HEK293T (cell line): Measurements from ENCODE around the gene NAA10.
A peak's percentile ranks its signal among the peaks of the same experiment; 100 is the strongest.

Experiments
- CTCF ChIA-PET: fragments of 350-600 bp; formaldehyde crosslinking; extraction: SDS; loops from one replicate; lab custom pipeline; 2021; ENCODE audit warnings: antibody characterized with exemption, inconsistent platforms; lab: Yijun Ruan, JAX
- POLR2A ChIA-PET: fragments of 350-600 bp; formaldehyde crosslinking; extraction: SDS; loops from one replicate; lab custom pipeline; 2020; ENCODE audit warnings: antibody characterized with exemption, inconsistent platforms; lab: Yijun Ruan, JAX
- DNase-seq: peaks from one replicate; pipeline ENCODE4 v3.0.0; 2012; ENCODE audit warnings: mixed read lengths; ENCODE audit errors: extremely low spot score
- ARNT ChIP-seq: fragments of 450-650 bp; IDR thresholded peaks from 2 replicates; pipeline ENCODE4 v1.6.1; 2017; ENCODE audit warnings: mild to moderate bottlenecking
- BHLHE40 ChIP-seq: fragments of 450-650 bp; IDR thresholded peaks from 2 replicates; pipeline ENCODE4 v1.6.1; 2016; ENCODE audit warnings: mild to moderate bottlenecking, moderate library complexity, borderline replicate concordance
- CTBP1 ChIP-seq: fragments of 450-650 bp; IDR thresholded peaks from 2 replicates; pipeline ENCODE4 v1.6.1; 2016; ENCODE audit warnings: borderline replicate concordance
- ELF4 ChIP-seq: fragments of 450-650 bp; IDR thresholded peaks from 2 replicates; pipeline ENCODE4 v1.6.1; 2017; ENCODE audit warnings: antibody characterized with exemption
- FOXA1 ChIP-seq: fragments of 450-650 bp; IDR thresholded peaks from 2 replicates; pipeline ENCODE4 v1.6.1; 2016; ENCODE audit warnings: mild to moderate bottlenecking
- FOXK2 ChIP-seq: fragments of 450-650 bp; IDR thresholded peaks from 2 replicates; pipeline ENCODE4 v1.6.1; 2016; ENCODE audit warnings: mild to moderate bottlenecking
- FOXM1 ChIP-seq: fragments of 450-650 bp; IDR thresholded peaks from 2 replicates; pipeline ENCODE4 v1.6.1; 2017; ENCODE audit warnings: mild to moderate bottlenecking, borderline replicate concordance
- HDGF ChIP-seq: fragments of 450-650 bp; IDR thresholded peaks from 2 replicates; pipeline ENCODE4 v1.6.1; 2017; ENCODE audit warnings: antibody characterized with exemption, borderline replicate concordance
- L3MBTL2 ChIP-seq: fragments of 450-650 bp; conservative IDR thresholded peaks from 2 replicates; pipeline ENCODE4 v1.6.1; 2016; ENCODE audit warnings: mild to moderate bottlenecking
- LEF1 ChIP-seq: fragments of 450-650 bp; IDR thresholded peaks from 2 replicates; pipeline ENCODE4 v1.6.1; 2017; ENCODE audit warnings: mild to moderate bottlenecking, borderline replicate concordance
- NFRKB ChIP-seq: fragments of 450-650 bp; IDR thresholded peaks from 2 replicates; pipeline ENCODE4 v1.6.1; 2016; ENCODE audit warnings: mild to moderate bottlenecking, moderate library complexity
- SP1 ChIP-seq: fragments of 450-650 bp; IDR thresholded peaks from 2 replicates; pipeline ENCODE4 v1.6.1; 2017
- SUZ12 ChIP-seq: fragments of 450-650 bp; IDR thresholded peaks from 2 replicates; pipeline ENCODE4 v1.6.1; 2016; ENCODE audit warnings: mild to moderate bottlenecking
- TARDBP ChIP-seq: fragments of 450-650 bp; IDR thresholded peaks from 2 replicates; pipeline ENCODE4 v1.6.1; 2016
- ZNF384 ChIP-seq: fragments of 450-650 bp; IDR thresholded peaks from 2 replicates; pipeline ENCODE4 v1.6.1; 2016
- TF ChIP-seq, protein P1 (sequence below): fragments of 450-650 bp; IDR thresholded peaks from 2 replicates; pipeline ENCODE4 v1.6.1; 2016

NAA10 gene

DNA sequence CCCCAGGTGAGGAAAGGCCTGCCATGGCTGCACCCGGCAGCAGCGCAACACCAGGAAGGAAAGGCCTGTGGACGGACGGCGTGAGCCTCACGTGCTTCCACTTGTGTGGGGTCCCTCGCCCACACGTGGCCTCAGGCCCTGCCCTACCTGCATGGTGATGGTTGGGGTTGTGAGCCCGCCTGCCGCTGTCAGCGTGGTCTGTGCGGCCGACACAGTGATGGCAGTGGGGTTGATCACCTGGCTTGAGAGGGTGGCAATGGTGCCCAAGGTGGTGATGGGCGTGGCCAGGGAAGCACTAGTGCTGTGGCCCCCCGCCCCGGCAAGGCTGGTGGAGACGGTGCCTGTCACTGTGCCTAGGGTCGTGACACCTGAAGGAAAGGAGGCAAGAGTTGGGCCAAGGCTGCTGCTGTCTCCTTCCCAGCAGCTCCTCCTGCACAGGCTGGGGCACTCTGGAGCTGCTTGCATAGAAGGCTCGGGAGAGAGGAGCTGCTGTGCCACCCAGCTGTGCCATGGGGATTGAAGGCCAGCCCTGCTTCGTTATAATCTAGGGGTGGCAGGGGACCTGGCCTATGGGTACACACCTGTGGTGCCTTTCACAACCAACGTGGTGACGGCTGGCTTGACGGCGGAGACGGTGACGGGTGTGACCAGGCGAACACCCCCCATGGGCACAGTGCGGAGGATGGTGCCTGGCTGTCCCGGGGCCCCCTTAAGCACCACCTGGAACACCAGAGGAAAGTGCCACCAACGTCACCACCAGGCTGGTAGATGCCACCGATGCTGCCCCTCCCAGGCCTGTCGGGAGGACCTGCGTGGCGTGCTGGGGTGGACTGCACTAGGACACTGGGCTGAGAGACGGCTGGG is 21.4 kb upstream of the NAA10 start:
- no peak for DNase-seq
- no peak for TF ChIP-seq LEF1
- no peak for TF ChIP-seq CTBP1
- TF ChIP-seq NFRKB, result no peak
- TF ChIP-seq TARDBP, result no peak
- TF ChIP-seq BHLHE40, result no peak
- no peak for TF ChIP-seq ZNF384
- no peak for TF ChIP-seq L3MBTL2
- TF ChIP-seq, protein P1, sequence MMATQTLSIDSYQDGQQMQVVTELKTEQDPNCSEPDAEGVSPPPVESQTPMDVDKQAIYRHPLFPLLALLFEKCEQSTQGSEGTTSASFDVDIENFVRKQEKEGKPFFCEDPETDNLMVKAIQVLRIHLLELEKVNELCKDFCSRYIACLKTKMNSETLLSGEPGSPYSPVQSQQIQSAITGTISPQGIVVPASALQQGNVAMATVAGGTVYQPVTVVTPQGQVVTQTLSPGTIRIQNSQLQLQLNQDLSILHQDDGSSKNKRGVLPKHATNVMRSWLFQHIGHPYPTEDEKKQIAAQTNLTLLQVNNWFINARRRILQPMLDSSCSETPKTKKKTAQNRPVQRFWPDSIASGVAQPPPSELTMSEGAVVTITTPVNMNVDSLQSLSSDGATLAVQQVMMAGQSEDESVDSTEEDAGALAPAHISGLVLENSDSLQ, result no peak
- TF ChIP-seq ELF4, result no peak
- TF ChIP-seq SP1, result no peak
- TF ChIP-seq FOXA1, result no peak
- TF ChIP-seq HDGF, result no peak
- TF ChIP-seq SUZ12, result no peak
- no peak for TF ChIP-seq FOXM1
- TF ChIP-seq FOXK2, result no peak
- no peak for TF ChIP-seq ARNT
- POLR2A ChIA-PET, result no interaction called here
- CTCF ChIA-PET, result no interaction called here

DNA sequence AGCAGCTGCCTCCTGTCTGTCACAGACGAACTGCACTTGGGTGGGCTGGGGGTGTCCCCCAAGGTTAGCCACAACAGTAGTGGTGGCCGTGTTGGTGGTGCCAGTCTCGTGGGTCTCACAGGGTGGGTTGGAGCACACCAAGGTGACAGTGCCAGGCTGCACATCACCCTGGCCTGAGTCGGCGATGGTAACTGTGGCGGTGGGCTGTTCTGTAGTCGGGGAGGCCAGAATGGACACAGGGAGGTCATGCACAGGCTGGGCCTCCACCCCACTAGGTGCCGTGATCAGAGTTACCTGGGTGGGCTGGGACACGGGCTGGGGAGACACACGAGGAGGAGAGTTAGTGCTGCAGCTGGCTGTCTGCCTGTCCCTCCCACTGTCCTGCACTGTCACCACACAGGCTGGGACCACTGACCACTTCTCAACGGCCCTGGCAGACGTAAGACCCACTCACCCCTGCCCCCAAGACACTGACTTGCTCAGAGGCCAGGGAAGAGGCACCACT is 20.4 kb upstream of the NAA10 start:
- no peak for DNase-seq
- CTCF ChIA-PET, result no interaction called here
- no peak for TF ChIP-seq L3MBTL2
- no peak for TF ChIP-seq NFRKB
- POLR2A ChIA-PET, result no interaction called here

DNA sequence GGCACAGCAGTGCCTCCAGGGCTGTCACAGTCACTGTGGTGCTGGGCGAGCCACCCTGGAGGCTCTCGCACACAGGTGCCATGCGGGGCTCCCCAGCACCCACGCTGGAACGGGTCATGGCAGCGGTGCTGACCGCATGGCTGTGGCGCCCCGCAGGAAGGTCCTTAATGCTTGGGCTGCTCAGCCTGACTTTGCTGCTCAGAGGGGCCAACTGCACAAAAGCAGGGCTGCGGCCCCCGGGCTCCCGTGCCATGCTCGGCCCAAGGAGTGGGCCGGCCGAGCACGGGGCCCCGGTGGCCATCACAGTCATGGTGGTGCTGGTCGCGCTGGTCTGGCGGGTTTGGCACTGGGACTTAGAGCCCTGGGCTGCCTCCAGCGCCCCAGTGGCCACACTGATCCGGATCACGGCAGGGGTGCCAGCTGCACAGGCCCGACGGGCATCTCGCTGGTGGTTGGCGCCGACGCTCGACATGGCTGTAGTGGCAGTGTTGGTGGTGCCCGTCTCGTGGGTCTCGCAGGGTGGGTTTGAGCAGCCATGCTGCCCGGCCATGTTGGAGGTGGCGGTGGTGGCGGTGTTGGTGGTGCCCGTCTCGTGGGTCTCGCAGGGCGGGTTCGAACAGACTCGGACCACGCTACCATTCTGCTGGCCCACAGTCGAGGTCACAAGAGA is 19.9 kb upstream of the NAA10 start:
- no peak for DNase-seq
- ChIA-PET CTCF (no interaction called here), POLR2A (no interaction called here)
- TF ChIP-seq TARDBP (no peak), L3MBTL2 (no peak), FOXA1 (no peak), ELF4 (no peak), FOXM1 (no peak), HDGF (no peak), SUZ12 (no peak), NFRKB (no peak), ZNF384 (no peak)

DNA sequence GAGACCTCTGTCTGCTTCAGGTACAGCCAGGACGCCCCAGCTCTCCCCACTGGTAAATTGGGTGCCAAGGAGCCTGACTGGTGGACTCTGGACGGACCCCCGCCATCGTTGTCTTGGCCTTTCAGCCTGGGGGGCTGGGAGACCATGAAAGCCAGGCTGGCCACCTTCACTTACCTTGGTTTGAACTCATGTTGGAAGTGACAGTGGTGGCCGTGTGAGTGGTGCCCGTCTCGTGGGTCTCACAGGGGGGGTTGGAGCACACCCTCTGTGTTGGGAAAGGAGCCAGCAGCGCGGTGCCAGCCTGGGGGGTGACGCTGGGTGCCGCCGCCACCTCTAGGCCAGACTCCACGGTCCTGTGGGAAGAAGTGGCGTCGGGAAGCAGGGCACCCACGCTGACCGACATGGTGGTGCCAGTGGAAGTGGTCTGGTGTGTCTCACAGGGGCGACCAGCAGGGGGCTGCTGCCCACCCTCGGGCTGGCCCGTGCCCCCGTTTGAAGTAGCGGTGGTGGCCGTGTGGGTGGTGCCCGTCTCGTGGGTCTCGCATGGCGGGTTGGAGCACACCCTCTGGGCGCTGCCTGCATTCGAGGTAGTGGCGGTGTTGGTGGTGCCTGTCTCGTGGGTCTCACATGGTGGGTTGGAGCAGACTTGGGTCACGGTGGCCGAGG is 19.2 kb upstream of the NAA10 start:
- ChIA-PET POLR2A (no interaction called here), CTCF (interaction anchor here (0.8 to 2.5 kb wide), 3 partner anchors 15 to 921 kb away, joined by 3 to 8 read pairs (median 3); no protein-coding TSS in a partner anchor)
- no peak for TF ChIP-seq SP1
- no peak for TF ChIP-seq ELF4
- TF ChIP-seq HDGF, result no peak
- TF ChIP-seq ZNF384, result no peak
- TF ChIP-seq TARDBP, result no peak
- TF ChIP-seq, protein P1, result no peak
- no peak for TF ChIP-seq ARNT
- TF ChIP-seq BHLHE40, result no peak
- no peak for TF ChIP-seq CTBP1
- TF ChIP-seq LEF1, result no peak
- TF ChIP-seq FOXM1, result no peak
- TF ChIP-seq SUZ12, result no peak
- DNase-seq, result no peak

GRCh38 chrX:153953342-153953830 is 18.5 kb upstream of the NAA10 start:
- ChIA-PET POLR2A (no interaction called here), CTCF (interaction anchor here (0.8 to 2.5 kb wide), 3 partner anchors 15 to 921 kb away, joined by 3 to 8 read pairs (median 3); no protein-coding TSS in a partner anchor)
- DNase-seq, result peak; percentile 88
- TF ChIP-seq ZNF384, result no peak
- TF ChIP-seq CTBP1, result no peak
- peak; percentile 4; the same call in 1 of the 2 replicates for TF ChIP-seq FOXM1

DNA sequence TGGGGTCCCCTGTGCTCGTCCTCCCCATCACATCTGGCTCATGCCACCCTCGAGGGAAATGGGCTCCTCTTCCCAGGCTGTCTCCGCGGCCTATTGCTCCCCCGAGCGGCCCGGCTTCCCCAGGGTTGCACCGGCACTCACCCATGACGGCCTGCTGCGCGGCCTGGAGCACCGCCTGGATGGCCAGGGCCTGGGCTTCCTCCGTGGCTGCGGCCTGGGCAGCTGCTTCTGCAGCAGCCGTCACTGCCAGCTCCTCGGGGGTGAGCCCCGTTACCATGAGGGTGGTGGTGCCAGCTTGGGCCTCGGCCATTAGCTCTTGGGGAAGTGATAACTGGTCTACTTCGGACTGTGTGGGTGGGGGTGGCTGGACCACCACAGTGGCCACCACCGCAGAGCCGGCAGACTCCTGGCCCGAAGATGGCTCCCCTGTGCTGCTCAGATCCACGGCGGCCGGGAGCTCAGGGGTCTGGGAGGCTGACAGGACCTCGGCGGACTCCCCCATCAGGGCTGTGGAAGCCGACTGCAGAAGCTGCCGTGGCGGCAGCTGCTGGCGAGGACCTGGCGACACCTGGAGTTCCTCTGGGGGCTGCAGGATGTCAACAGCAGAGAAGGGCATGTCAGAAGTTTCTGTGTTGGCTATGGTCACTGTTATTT is 17.7 kb upstream of the NAA10 start:
- no peak for TF ChIP-seq ZNF384
- no peak for TF ChIP-seq FOXK2
- TF ChIP-seq, protein P1, result no peak
- TF ChIP-seq LEF1, result no peak
- TF ChIP-seq HDGF, result no peak
- ChIA-PET POLR2A (interaction anchor here (1.2 kb wide), 1 partner anchor 24 kb away, joined by 5 read pairs; no protein-coding TSS in a partner anchor), CTCF (interaction anchor here (2.5 kb wide), 1 partner anchor 16 kb away, joined by 8 read pairs; no protein-coding TSS in a partner anchor)
- no peak for DNase-seq
